Endodermal cell (in vitro differentiated cells): Measurements from ENCODE around the gene RPN2. TPM values are rescaled to one million over a fixed set of nuclear protein-coding genes. Genes with fewer than 3 reads are reported as not detected.
A peak's percentile ranks its signal among the peaks of the same experiment; 100 is the strongest.

Source experiments
- DNase-seq: peaks from one replicate; pipeline ENCODE4 v3.0.0-alpha.2; 2017
- H3K27ac ChIP-seq: 2 replicates; pipeline ENCODE4 v1.5.1; 2013; ENCODE audit warnings: mild to moderate bottlenecking, low read depth, low read length, moderate library complexity
- H3K27me3 ChIP-seq: 2 replicates; pipeline ENCODE4 v1.6.1; 2013; ENCODE audit warnings: mild to moderate bottlenecking, low read length, moderate library complexity; ENCODE audit not compliant: insufficient read depth, control insufficient read depth, poor library complexity, severe bottlenecking
- H3K36me3 ChIP-seq: 2 replicates; pipeline ENCODE4 v1.7.0; 2013; ENCODE audit warnings: mild to moderate bottlenecking, low read length, moderate library complexity; ENCODE audit not compliant: control insufficient read depth, insufficient read depth
- H3K4me1 ChIP-seq: one replicate; pipeline ENCODE4 v1.7.0; 2013; ENCODE audit warnings: low read length; ENCODE audit not compliant: control insufficient read depth, insufficient read depth
- H3K4me3 ChIP-seq: 2 replicates; pipeline ENCODE4 v1.5.1; 2013; ENCODE audit warnings: mild to moderate bottlenecking, low read length, moderate library complexity
- H3K9ac ChIP-seq: 2 replicates; pipeline ENCODE4 v1.6.1; 2013; ENCODE audit warnings: mild to moderate bottlenecking, low read length, moderate library complexity; ENCODE audit not compliant: poor library complexity, severe bottlenecking; ENCODE audit errors: extremely low read depth
- H3K9me3 ChIP-seq: 2 replicates; pipeline ENCODE4 v1.6.1; 2013; ENCODE audit warnings: mild to moderate bottlenecking, low read length, moderate library complexity; ENCODE audit not compliant: control insufficient read depth
- H3K27ac Mint-ChIP-seq: 2 replicates; pipeline ENCODE4 v1.8.0; 2020; ENCODE audit warnings: mixed read lengths
- H3K27me3 Mint-ChIP-seq: 2 replicates; pipeline ENCODE4 v1.8.0; 2021; ENCODE audit warnings: mild to moderate bottlenecking, mixed read lengths; ENCODE audit not compliant: insufficient read depth
- H3K36me3 Mint-ChIP-seq: 2 replicates; pipeline ENCODE4 v1.8.0; 2020; ENCODE audit warnings: low read depth, mixed read lengths
- H3K4me1 Mint-ChIP-seq: 2 replicates; pipeline ENCODE4 v1.8.0; 2020; ENCODE audit warnings: mixed read lengths
- H3K4me3 Mint-ChIP-seq: 2 replicates; pipeline ENCODE4 v1.8.0; 2020; ENCODE audit warnings: mild to moderate bottlenecking, moderate library complexity, mixed read lengths
- H3K9me3 Mint-ChIP-seq: 2 replicates; pipeline ENCODE4 v1.8.0; 2020; ENCODE audit warnings: mild to moderate bottlenecking, mixed read lengths
- WGBS, 2 experiments: methylation state at CpG; one replicate each; pipeline versions ENCODE4 v1.1.5 to v1.1.7; 2013; ENCODE audit warnings: missing lambda C conversion rate in 2 of 2, mixed read lengths in 1 of 2; ENCODE audit not compliant: insufficient coverage in 1 of 2, insufficient read length in 1 of 2; 5-methylcytosine and 5-hydroxymethylcytosine counted together
- long read RNA-seq, 4 experiments: library from polyadenylated mRNA in 2 of 4; library from RNA in 1 of 4; library from capped mRNA in 1 of 4; stranded (forward) in 3 of 4; unstranded in 1 of 4; transcript quantifications; one replicate each; pipeline ENCODE4 v2.0.0, GENCODE V29; 2020 to 2021; ENCODE audit warnings: inconsistent platforms in 1 of 4
- polyA plus RNA-seq, 2 experiments: library from polyadenylated mRNA; stranded (reverse); fragments of 50-300 nt; gene quantifications; one replicate each; pipeline ENCODE4 v1.2.3, GENCODE V29; 2013
- total RNA-seq, 2 donors: library from RNA; stranded (reverse); fragmentation: NEBNext Ultra II Directional in 1 of 2; extraction: Animal tissue kit (Norgen Biotek cat#: 25700) in 1 of 2; gene quantifications; 2 replicates in 1 of 2; 3 replicates in 1 of 2; pipeline ENCODE4 v1.2.1, GENCODE V29; 2021
- TF ChIP-seq, protein P1 (sequence below): fragments of 200-600 bp; sonication (generic); conservative IDR thresholded peaks from 2 replicates; pipeline ENCODE4 v1.5.0; 2021; ENCODE audit warnings: antibody characterized with exemption, mild to moderate bottlenecking

The RPN2 gene
- total RNA-seq: 100 to 1,000 TPM; 230 to 242 TPM
- polyA plus RNA-seq (2013, experiment 1 of 2): 247 TPM
- polyA plus RNA-seq (2013, experiment 2 of 2): 231 TPM
- long read RNA-seq, experiment 1, transcript RPN2-201 (17 exons, 2,515 nt): major isoform, 67 of 212 reads
- long read RNA-seq, experiment 1, partial matches to known transcripts: 98 of 212 reads
- long read RNA-seq, experiment 1, other reads (novel, unspliced or antisense): 47 of 212 reads
- long read RNA-seq, experiment 2, transcript RPN2-201 (17 exons, 2,515 nt): major isoform, 712 of 849 reads
- long read RNA-seq, experiment 2, partial matches to known transcripts: 56 of 849 reads
- long read RNA-seq, experiment 2, other reads (novel, unspliced or antisense): 81 of 849 reads
- long read RNA-seq, experiment 3, transcript RPN2-201 (17 exons, 2,515 nt): major isoform, 2,535 of 2,930 reads
- long read RNA-seq, experiment 3, partial matches to known transcripts: 136 of 2,930 reads
- long read RNA-seq, experiment 3, other reads (novel, unspliced or antisense): 259 of 2,930 reads
- long read RNA-seq, experiment 4, transcript RPN2-201 (17 exons, 2,515 nt): major isoform, 333 of 400 reads
- long read RNA-seq, experiment 4, partial matches to known transcripts: 34 of 400 reads
- long read RNA-seq, experiment 4, other reads (novel, unspliced or antisense): 33 of 400 reads

DNA sequence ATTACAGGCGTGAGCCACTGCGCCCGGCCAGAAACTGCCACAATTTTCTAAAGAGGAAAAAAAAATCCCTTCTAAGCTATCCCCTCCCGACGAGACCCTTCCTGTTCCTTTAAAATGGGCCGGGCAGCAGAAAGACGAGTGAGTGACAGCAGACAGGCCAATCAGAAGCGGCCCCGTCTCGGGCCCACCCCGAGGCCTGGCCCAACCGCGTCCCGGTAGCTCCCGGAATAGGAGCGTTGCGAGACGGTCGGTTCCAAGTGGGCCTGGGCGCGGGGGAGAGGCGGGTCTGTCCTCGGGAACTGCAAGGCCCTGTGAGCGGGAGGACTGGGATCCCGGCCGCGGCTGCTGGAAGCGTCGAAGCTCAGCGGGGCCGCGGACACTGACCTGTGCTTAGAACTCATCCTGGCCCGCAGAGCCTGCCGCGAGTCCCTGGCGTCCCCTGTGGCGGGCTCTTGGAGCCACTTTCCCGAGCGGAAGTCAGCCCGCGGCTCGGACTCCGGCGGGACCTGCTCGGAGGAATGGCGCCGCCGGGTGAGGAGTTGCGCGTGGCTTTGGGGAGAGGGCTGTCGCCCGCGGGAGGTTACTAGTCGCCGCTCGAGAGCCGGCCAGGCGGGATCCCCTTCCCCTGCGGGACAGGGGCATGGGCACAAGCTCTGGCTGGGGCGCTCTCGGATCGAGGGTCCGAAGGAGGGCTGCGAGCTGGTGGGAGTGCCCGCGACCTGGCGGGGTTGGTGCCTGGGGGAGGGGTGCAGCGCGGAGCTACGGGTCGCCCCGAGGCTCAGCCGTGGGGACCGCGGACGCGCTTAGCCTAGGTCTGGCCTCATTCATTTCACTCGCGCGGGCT, at the start of gene RPN2, which contains the start of gene MROH8:
Gene RPN2 (plus strand): TSS at position 492 of the 844 bp plus-strand sequence. CDS start 27 bp downstream, at position 519.
Gene MROH8 (minus strand): TSS at position 710 of the 844 bp plus-strand sequence.
- H3K4me3 ChIP-seq: peak within 1 kb of the TSS; percentile 97
- peaks cover 16% of the 10 kb centered on the region for H3K36me3 Mint-ChIP-seq
- H3K4me1 Mint-ChIP-seq: peaks cover 10% of the 10 kb centered on the region
- peak within 1 kb of the TSS; percentile 93 for H3K4me3 Mint-ChIP-seq
- H3K27ac ChIP-seq: peak within 1 kb of the TSS; percentile 100
- H3K27ac Mint-ChIP-seq: peak within 1 kb of the TSS; percentile 98
- no peaks in the 10 kb centered on the region for H3K4me1 ChIP-seq
- TF ChIP-seq, protein P1, sequence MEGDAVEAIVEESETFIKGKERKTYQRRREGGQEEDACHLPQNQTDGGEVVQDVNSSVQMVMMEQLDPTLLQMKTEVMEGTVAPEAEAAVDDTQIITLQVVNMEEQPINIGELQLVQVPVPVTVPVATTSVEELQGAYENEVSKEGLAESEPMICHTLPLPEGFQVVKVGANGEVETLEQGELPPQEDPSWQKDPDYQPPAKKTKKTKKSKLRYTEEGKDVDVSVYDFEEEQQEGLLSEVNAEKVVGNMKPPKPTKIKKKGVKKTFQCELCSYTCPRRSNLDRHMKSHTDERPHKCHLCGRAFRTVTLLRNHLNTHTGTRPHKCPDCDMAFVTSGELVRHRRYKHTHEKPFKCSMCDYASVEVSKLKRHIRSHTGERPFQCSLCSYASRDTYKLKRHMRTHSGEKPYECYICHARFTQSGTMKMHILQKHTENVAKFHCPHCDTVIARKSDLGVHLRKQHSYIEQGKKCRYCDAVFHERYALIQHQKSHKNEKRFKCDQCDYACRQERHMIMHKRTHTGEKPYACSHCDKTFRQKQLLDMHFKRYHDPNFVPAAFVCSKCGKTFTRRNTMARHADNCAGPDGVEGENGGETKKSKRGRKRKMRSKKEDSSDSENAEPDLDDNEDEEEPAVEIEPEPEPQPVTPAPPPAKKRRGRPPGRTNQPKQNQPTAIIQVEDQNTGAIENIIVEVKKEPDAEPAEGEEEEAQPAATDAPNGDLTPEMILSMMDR: no peak
- H3K36me3 ChIP-seq: peaks cover 16% of the 10 kb centered on the region
- H3K9ac ChIP-seq: peak within 1 kb of the TSS; percentile 94
- peak; percentile 99 for DNase-seq
- H3K9me3 ChIP-seq: no peaks in the 10 kb centered on the region
- no peaks in the 10 kb centered on the region for H3K27me3 Mint-ChIP-seq
- H3K27me3 ChIP-seq: no peaks in the 10 kb centered on the region
- H3K9me3 Mint-ChIP-seq: no peaks in the 10 kb centered on the region
- 0% methylated on average over 32 to 80 of the region's 80 CpGs for WGBS, 2 experiments

DNA sequence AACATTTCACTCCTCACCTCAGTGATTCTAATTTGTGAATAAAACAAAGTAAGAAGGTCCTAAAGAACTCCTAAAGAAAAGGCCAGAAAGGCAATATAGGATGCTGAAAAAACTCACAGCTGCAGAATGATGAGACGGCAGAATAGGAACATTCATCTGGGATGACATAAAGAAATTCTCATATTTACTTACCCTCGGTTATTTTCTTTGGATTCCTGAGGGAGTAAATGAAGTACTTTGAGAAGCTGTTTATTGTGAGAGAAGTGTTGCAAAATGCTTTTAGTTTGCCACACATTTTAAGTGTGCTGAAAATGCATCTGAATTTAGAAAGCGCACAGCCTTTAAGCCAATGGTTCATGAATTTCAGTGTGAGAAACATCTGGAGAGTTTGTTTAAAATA, 47.6 kb upstream of the RPN2 start:
- Mint-ChIP-seq H3K4me1 (no peaks in the 10 kb centered on the region), H3K4me3 (no peak overlapping the region)
- peaks cover 5% of the 10 kb centered on the region for H3K27me3 ChIP-seq

More for the DNA sequence above, 47.6 kb upstream of the RPN2 start:
- H3K9ac ChIP-seq: no peak overlapping the region
- 93 to 96% methylated on average over 3 of the region's 3 CpGs for WGBS, 2 experiments
- H3K36me3 ChIP-seq: no peaks in the 10 kb centered on the region
- H3K36me3 Mint-ChIP-seq: no peaks in the 10 kb centered on the region
- no peaks in the 10 kb centered on the region for H3K4me1 ChIP-seq
- no peak overlapping the region for H3K27ac Mint-ChIP-seq
- no peak overlapping the region for H3K4me3 ChIP-seq
- no peaks in the 10 kb centered on the region for H3K9me3 ChIP-seq
- peaks cover 5% of the 10 kb centered on the region for H3K9me3 Mint-ChIP-seq
- no peak for DNase-seq
- TF ChIP-seq, protein P1: no peak
- H3K27ac ChIP-seq: no peak overlapping the region
- H3K27me3 Mint-ChIP-seq: peaks cover 6% of the 10 kb centered on the region
